DND-41 (cell line): ENCODE results near the gene TNFRSF19.

ENCODE experiments used
- EZH2 ChIP-seq: IDR thresholded peaks from 3 replicates; pipeline ENCODE4 v1.6.1; 2012; ENCODE audit warnings: borderline replicate concordance, low read depth, mild to moderate bottlenecking, moderate library complexity, low read length, inconsistent platforms; ENCODE audit not compliant: severe bottlenecking
- TF ChIP-seq, protein P1 (sequence below): IDR thresholded peaks from 2 replicates; pipeline ENCODE4 v1.5.1; 2012; ENCODE audit warnings: borderline replicate concordance, low read length, moderate library complexity, mild to moderate bottlenecking; ENCODE audit not compliant: poor library complexity, severe bottlenecking; ENCODE audit errors: extremely low read depth

DNA sequence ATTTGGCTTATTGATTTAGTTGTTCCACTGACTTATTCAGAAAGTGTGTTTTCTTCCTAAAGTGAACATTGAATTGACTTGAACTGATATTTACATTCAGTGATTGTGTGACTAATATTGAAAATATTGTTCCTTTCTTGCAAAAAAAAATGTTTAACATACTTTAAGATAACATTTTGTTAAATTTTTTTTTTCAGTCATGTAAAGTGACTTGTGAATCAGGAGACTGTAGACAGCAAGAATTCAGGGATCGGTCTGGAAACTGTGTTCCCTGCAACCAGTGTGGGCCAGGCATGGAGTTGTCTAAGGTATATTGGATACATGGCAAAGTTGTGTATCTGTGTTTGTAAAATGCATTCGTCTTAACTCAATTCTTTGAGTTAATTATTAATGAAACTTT, 22.9 kb downstream of the TNFRSF19 start:
- TF ChIP-seq, protein P1, sequence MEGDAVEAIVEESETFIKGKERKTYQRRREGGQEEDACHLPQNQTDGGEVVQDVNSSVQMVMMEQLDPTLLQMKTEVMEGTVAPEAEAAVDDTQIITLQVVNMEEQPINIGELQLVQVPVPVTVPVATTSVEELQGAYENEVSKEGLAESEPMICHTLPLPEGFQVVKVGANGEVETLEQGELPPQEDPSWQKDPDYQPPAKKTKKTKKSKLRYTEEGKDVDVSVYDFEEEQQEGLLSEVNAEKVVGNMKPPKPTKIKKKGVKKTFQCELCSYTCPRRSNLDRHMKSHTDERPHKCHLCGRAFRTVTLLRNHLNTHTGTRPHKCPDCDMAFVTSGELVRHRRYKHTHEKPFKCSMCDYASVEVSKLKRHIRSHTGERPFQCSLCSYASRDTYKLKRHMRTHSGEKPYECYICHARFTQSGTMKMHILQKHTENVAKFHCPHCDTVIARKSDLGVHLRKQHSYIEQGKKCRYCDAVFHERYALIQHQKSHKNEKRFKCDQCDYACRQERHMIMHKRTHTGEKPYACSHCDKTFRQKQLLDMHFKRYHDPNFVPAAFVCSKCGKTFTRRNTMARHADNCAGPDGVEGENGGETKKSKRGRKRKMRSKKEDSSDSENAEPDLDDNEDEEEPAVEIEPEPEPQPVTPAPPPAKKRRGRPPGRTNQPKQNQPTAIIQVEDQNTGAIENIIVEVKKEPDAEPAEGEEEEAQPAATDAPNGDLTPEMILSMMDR = no peak
- TF ChIP-seq EZH2 = no peak
